Body of pancreas (tissue), 4 donors: ENCODE measurements around the gene TMCO4. TPM values are rescaled to one million over a fixed set of nuclear protein-coding genes. Genes with fewer than 3 reads are reported as not detected.
"Not testable (repeated sequence)": the region's sequence is repeated elsewhere in the genome, so short reads cannot be mapped to it uniquely, and the experiment has no call there.

ENCODE experiments used
- ATAC-seq: fragments of 150-250 bp; one replicate; pipeline ENCODE4 v1.9.1; 2016
- DNase-seq, 4 donors: peaks; one replicate each; pipeline ENCODE4 v3.0.0-alpha.2; 2019
- H3K27ac ChIP-seq, 4 donors: fragments of 200-600 bp; sonication (generic); 1 replicate in 3 of 4; 2 replicates in 1 of 4; pipeline versions ENCODE4 v1.5.1 to v1.6.1; 2016 to 2019; ENCODE audit warnings: mild to moderate bottlenecking in 1 of 4, mixed read lengths in 1 of 4, moderate library complexity in 1 of 4
- H3K27me3 ChIP-seq, 2 donors: fragments of 200-600 bp; sonication (generic); one replicate each; pipeline ENCODE4 v1.6.0; 2016; ENCODE audit warnings: mild to moderate bottlenecking in 1 of 2
- H3K36me3 ChIP-seq, 2 donors: fragments of 200-600 bp; sonication (generic); replicated peaks in 1 of 2; 2 replicates each; pipeline ENCODE4 v1.5.1; 2016; ENCODE audit warnings: low read depth in 2 of 2; ENCODE audit not compliant: insufficient read depth in 1 of 2
- H3K4me1 ChIP-seq: fragments of 200-600 bp; sonication (generic); one replicate; pipeline ENCODE4 v1.6.0; 2016
- H3K4me3 ChIP-seq, 2 donors: fragments of 200-600 bp; sonication (generic); 1 replicate in 1 of 2; 2 replicates in 1 of 2; pipeline ENCODE4 v1.5.1; 2016 to 2019
- H3K9me3 ChIP-seq, 3 donors: fragments of 200-600 bp; sonication (generic); 1 replicate in 2 of 3; 2 replicates in 1 of 3; pipeline ENCODE4 v1.5.1; 2016
- POLR2A ChIP-seq, 3 donors: fragments of 450-650 bp; IDR thresholded peaks; one replicate each; pipeline ENCODE4 v1.6.1; 2016; ENCODE audit warnings: antibody characterized with exemption in 3 of 3, mild to moderate bottlenecking in 2 of 3
- WGBS, 2 donors: methylation state at CpG; one replicate each; pipeline ENCODE4 v1.1.5; 2017; 5-methylcytosine and 5-hydroxymethylcytosine counted together
- intact Hi-C: fragments of 100-400 bp; cut with DNase I; formaldehyde crosslinking; loops from one replicate; pipeline ENCODE4 v1.15.1; 2023
- total RNA-seq, 2 donors: library from RNA; depleted of rRNA; stranded (reverse); fragments of >200 nt; gene quantifications; one replicate each; pipeline ENCODE4 v1.1.0, GENCODE V29; 2016
- TF ChIP-seq, protein P1 (sequence below), 7 experiments: fragments of 450-650 bp in 4 of 7; fragments of 200-600 bp in 3 of 7; sonication (generic) in 3 of 7; IDR thresholded peaks; one replicate each; pipeline ENCODE4 v1.5.1; 2016 to 2019; ENCODE audit warnings: antibody characterized with exemption in 7 of 7

Gene TMCO4
- total RNA-seq, 2 donors from 2014 or later: 31.3 to 36.3 TPM

DNA sequence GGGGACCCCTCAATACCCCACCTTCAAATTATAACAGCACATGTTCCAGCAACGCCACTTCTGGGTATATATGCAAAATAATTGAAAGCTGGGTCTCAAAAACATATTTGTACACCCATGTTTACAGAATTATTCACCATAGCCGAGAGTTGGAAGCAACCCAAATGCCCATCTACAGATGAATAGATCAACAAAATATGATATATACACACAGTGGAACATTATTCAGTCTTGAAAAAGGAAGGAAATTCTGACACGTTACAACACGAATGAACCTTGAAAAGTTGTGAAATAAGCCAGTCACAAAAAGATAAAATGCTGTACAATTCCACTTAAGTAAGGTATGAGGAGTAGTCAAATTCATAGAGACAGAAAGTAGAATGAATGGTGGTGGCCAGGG is 5.1 kb downstream of the TMCO4 start:
- Histone ChIP-seq H3K36me3 (no peaks in the 10 kb centered on the region), H3K4me1 (peaks cover 14% of the 10 kb centered on the region), H3K4me3 (no peak overlapping the region), H3K27ac (no peak overlapping the region), H3K9me3 (no peaks in the 10 kb centered on the region), H3K27me3 (no peaks in the 10 kb centered on the region)
- 75 to 87% methylated on average over 4 of the region's 4 CpGs for WGBS, 2 donors
- no peak for DNase-seq
- TF ChIP-seq POLR2A (IDR thresholded peaks at IDR 0.05): no peak
- TF ChIP-seq, protein P1, sequence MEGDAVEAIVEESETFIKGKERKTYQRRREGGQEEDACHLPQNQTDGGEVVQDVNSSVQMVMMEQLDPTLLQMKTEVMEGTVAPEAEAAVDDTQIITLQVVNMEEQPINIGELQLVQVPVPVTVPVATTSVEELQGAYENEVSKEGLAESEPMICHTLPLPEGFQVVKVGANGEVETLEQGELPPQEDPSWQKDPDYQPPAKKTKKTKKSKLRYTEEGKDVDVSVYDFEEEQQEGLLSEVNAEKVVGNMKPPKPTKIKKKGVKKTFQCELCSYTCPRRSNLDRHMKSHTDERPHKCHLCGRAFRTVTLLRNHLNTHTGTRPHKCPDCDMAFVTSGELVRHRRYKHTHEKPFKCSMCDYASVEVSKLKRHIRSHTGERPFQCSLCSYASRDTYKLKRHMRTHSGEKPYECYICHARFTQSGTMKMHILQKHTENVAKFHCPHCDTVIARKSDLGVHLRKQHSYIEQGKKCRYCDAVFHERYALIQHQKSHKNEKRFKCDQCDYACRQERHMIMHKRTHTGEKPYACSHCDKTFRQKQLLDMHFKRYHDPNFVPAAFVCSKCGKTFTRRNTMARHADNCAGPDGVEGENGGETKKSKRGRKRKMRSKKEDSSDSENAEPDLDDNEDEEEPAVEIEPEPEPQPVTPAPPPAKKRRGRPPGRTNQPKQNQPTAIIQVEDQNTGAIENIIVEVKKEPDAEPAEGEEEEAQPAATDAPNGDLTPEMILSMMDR (IDR thresholded peaks at IDR 0.05): no peak
- intact Hi-C loops: no loop called here
- ATAC-seq: no peak

DNA sequence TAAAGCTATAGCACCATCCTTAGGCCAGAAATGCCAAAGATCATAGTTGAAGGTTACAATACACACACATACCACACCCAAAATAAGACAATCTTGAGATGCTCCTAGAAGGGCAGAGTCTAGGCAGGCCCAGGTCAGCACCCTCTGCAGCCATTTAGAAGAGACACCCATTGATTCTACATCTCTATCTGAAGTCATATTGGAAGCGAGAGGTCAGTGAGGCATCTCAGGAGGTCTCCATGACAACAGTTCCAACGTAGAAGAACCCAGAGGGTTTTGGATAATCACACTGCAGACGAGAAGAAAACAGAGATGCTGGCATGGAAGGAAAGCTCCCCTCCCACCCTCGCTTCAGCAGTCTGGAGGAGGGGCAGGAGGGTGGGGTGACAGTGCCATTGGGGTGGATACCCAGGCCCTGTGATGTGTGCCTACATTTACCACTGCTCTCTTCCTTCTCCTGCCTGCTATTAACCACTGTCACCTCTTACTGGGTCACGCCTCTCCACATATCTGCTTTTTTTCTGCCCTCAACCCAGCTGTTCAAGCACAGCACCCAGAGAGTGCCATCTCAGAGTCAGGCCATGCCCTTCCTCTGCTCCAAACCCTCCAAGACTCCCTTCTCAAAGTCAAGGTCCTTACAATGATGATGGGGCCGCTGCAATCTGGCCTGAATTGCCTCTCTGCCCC is 6.2 kb downstream of the TMCO4 start:
- TF ChIP-seq, protein P1 (IDR thresholded peaks at IDR 0.05): no peak
- TF ChIP-seq POLR2A (IDR thresholded peaks at IDR 0.05): no peak
- intact Hi-C loops: no loop called here
- no peaks in the 10 kb centered on the region for H3K27me3 ChIP-seq
- no peaks in the 10 kb centered on the region for H3K9me3 ChIP-seq
- 75 to 82% methylated on average over 6 of the region's 6 CpGs for WGBS, 2 donors
- H3K4me1 ChIP-seq: peaks cover 5% of the 10 kb centered on the region
- DNase-seq: no peak
- no peak overlapping the region for H3K4me3 ChIP-seq
- H3K27ac ChIP-seq: no peak overlapping the region
- no peaks in the 10 kb centered on the region for H3K36me3 ChIP-seq
- ATAC-seq: no peak

DNA sequence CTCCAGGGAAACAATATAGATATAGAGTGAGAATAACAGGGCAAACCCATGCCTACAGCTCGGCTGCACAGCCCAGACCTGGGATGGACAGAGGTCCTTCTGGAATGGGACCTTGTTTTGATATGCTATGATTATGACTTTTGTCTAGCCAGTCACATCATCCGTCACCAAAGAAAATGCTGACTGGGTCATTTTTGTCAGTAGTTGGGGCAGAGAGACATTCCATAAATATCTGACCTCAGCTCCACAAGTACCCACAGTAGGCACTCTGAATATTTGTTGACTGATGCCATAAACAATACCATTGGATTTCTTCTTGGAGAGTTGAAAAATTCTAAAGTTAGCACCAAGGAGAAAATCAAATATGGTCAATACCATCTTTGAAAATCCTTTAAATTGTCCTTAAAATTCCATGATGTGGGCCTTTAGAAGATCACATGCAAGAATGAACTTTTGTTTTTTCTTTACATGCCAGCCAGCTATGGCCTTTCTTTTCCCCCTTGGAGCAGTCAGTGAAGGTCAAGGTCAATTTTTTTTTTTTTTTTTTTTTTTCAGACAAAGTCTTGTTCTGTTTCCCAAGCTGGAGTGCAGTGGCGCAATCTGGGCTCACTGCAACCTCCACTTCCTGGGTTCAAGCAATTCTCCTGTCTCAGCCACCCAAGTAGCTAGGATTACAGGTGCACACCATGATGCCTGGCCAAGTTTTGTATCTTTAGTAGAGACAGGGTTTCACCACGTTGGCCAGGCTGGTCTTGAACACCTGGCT is 7.3 kb downstream of the TMCO4 start:
- Histone ChIP-seq H3K4me1 (peaks cover under 1% of the 10 kb centered on the region), H3K27ac (no peak overlapping the region), H3K9me3 (no peaks in the 10 kb centered on the region), H3K4me3 (no peak overlapping the region), H3K27me3 (no peaks in the 10 kb centered on the region), H3K36me3 (no peaks in the 10 kb centered on the region)
- intact Hi-C loops: no loop called here
- ATAC-seq: no peak
- TF ChIP-seq, protein P1 (IDR thresholded peaks at IDR 0.05): no peak
- no peak for TF ChIP-seq POLR2A (IDR thresholded peaks at IDR 0.05)
- no peak for DNase-seq
- WGBS, 2 donors: 85 to 91% methylated on average over 3 to 4 of the region's 4 CpGs

DNA sequence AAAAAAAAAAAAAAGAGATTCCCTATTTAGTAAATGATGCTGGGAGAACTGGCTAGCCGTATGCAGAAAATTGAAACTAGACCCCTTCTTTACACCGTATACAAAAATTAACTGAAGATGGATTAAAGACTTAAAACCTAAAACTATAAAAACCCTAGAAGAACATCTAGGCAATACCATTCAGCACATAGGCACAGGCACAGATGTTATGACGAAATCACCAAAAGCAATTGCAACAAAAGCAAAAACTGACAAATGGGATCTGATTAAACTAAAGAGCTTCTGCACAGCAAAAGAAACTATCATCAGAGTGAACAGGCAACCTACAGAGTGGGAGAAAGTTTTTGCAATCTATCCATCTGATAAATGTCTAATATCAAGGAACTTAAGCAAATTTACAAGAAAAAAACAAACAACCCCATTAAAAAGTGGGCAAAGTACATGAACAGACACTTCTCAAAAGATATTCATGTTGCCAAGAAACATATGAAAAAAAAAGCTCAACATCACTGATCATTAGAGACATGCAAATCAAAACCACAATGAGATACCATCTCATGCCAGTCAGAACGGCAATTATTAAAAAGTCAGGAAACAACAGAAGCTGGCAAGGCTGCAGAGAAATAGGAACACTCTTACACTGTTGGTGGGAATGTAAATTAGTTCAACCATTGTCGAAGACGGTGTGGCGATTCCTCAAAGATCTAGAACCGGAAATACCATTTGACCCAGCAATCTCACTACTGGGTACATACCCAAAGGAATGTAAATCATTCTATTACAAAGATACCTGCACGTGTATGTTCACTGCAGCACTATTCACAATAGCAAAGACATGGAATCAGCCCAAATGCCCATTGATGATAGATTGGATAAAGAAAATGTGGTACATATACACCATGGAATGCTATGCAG is 9.4 kb downstream of the TMCO4 start:
- H3K4me3 ChIP-seq, ATAC-seq, H3K9me3 ChIP-seq, H3K27me3 ChIP-seq, H3K4me1 ChIP-seq, intact Hi-C loops, H3K27ac ChIP-seq, DNase-seq, H3K36me3 ChIP-seq: not testable (repeated sequence)
- 87 to 93% methylated on average over 9 of the region's 9 CpGs for whole genome bisulfite sequencing, 2 donors

DNA sequence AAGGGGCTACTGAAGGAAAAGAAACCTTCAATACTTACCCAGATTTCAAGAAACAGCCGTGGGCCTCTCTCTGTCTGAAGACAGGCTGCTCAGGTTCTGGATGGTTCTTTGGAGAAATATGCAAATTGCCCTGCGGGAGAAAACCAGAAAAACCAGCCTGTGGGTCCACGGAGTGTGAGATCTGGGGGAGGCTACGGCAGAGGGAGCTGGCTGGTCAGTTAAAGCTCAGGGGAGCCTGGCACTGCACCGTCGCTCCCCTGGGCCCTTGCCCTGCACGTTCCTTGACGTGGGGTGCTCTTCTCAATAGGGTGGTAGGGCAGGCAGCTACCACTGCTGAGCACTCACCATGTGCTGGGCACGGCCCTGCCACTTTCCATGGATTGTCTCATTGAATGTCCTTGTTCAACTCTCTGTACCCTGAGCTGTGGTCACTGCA is 12.7 kb downstream of the TMCO4 start:
- TF ChIP-seq POLR2A (IDR thresholded peaks at IDR 0.05): no peak
- TF ChIP-seq, protein P1 (IDR thresholded peaks at IDR 0.05): peak in 1 of 7 experiments; percentile 44
- no peaks in the 10 kb centered on the region for H3K9me3 ChIP-seq
- H3K4me1 ChIP-seq: peaks cover 8% of the 10 kb centered on the region
- H3K27ac ChIP-seq: no peak overlapping the region
- intact Hi-C loops: no loop called here
- no peak for ATAC-seq
- no peaks in the 10 kb centered on the region for H3K36me3 ChIP-seq
- H3K27me3 ChIP-seq: no peaks in the 10 kb centered on the region
- 12 to 23% methylated on average over 5 to 9 of the region's 9 CpGs for WGBS, 2 donors
- H3K4me3 ChIP-seq: no peak overlapping the region
- DNase-seq: peak in 3 of 4 donors; percentile 18 to 57 (median 29)
